Suppressor macrophage treated with lipopolysaccharide for 4 hours (primary cell): ENCODE results near the gene CDC25B.
"Not testable (repeated sequence)": the region's sequence is repeated elsewhere in the genome, so short reads cannot be mapped to it uniquely, and the experiment has no call there.

Source experiments
- DNase-seq: peaks from one replicate; pipeline ENCODE4 v3.0.0-alpha.2; 2020

CDC25B gene

DNA sequence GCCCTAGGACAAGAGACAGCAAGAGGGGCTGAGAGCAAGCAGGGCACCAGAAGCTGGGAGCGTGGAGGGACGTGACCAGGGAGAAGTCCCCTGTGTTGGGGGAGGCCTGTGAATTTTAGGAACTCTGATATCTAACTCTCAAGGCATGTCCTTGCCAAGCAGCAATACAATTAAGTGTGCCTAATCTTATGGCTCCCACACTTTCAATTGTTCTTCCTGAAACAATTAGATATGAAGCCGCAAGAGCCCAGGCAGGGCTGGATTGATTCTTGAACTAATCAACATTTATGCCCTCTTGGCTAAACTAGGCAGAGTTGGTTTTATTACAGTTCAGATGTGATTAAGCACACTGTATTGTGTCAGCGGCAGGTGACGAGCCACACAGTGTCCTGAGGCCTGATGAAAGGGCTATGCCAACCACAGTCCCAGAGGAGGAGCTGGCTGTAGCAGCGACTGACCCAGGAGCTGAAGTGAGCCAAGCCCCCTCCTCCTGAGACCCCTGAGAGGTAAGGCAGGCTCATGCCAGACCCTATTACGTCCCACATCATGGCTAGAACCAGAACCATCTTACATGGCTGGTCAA, 46.3 kb downstream of the CDC25B start:
- no peak for DNase-seq

DNA sequence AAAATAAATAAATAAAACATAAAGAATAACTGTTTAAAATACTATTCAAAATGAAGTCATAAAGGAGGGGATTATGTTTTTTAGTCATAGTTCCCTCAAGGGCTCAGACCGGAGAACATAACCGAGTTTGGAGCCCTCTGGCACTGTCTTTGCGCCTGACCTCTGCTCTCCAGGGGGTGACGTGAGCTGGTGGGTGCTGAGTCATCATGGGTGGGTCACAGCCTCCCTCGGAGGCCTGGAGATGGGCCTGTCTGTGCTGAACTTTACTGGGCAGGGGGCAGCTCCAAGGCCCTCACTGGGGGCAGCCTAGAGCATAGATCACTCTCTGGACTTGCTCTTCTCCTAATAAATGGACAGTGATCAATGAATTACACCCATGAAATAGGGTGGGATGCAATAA, 47.4 kb downstream of the CDC25B start:
- DNase-seq, result peak; percentile 60

DNA sequence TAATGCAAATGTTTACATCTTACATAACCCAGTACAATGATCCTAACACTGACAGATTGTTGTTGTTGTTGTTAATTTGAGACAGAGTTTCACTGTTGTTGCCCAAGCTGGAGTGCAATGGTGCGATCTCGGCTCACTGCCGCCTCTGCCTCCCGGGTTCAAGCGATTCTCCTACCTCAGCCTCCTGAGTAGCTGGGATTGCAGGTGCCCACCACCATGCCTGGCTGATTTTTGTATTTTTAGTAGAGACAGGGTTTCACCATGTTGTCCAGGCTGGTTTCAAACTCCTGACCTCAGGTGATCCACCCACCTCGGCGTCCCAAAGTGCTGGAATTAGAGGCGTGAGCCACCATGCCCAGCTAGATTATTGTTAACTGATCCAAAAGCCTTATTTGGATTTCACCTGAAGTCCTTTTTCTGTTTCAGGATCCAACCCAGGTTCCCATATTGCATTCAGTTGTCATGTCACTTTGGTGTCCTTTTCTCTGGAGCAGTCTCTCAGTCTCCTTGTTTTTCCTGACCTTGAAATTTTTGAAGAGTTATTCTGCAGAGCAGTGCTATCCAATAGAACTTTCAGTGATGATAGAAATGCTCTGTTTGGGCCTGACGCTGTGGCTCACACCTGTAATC, 48.0 kb downstream of the CDC25B start:
- DNase-seq, result not testable (repeated sequence)

DNA sequence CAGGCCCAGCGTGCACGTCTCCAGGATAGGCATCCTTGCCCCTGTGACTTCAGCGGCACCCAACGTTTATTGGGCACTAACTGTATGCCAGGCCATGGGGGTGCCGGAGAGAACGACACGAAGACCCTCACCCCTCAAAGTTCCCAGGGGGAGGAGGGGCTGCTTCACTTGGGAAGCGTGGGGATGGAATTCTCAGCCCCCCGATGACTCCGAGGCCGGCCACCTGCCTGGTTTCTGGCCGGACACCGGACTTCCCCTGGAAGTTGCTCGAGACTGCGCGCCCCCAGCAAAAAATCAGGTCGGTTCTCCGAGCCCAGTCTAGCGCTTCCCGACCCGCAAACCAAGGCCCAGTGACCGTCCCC, 50.2 kb downstream of the CDC25B start:
- no peak for DNase-seq

DNA sequence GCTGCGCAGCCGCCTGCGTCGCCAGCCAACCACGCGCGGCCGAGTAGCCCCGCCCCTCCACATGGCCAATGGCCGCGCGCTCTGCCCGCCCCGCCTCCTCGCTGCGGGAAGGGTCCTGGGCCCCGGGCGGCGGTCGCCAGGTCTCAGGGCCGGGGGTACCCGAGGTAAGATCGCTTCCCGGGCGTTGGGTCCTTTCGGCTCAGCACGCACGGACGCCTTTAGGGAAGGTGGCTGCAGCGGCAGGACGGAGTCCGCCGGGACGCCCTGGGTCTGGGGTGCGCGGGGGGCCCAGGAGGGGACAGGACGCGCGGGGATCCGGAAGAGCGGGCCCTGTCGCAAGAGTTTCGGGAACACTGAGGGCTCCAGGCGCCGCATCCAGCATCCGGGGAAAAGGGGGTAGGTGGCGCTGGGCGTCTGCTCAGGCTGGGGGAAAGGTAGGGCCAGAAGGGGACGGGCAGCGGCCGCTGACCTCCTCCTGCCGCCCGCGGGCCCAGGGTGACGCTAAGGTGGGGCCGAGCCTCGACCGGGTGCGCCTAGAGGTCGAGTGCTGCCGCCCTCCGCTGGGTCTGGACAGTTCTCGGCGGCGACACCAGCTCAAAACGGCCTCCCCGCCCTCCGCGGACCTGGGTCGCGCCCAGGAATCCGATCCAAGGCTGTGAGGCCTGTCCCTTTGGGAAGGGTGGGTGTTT, 50.8 kb downstream of the CDC25B start, which contains the start of gene MAVS:
Gene MAVS (plus strand): TSS at position 95 of the 689 bp plus-strand sequence. CDS start 7,791 bp downstream, outside the sequence.
- DNase-seq, result peak; percentile 93

DNA sequence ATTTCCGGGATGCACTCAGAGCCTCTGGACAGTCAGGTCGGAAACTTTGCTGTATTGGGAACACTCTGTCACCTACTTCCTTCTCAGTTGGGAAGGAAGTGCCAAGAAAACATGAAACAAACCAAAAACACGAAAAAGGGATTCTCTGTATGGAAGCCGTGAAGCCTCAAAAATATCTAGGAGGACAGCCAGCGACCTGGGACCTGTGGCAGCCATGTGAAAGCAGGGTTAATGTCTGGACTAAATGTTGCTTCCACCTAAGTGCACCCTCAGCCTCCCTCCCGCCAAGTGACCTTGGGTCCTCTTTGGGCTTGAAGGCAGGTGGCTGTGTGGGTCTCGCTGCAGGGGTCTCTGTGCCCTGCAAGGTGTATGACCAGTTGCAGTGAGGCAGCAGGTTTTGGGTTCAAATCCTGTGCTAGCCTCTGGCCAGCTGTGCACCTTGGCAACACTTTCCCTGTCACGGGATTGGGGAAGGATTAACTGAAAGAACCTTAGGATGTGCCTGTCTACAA, 51.4 kb downstream of the CDC25B start:
- DNase-seq, result no peak

DNA sequence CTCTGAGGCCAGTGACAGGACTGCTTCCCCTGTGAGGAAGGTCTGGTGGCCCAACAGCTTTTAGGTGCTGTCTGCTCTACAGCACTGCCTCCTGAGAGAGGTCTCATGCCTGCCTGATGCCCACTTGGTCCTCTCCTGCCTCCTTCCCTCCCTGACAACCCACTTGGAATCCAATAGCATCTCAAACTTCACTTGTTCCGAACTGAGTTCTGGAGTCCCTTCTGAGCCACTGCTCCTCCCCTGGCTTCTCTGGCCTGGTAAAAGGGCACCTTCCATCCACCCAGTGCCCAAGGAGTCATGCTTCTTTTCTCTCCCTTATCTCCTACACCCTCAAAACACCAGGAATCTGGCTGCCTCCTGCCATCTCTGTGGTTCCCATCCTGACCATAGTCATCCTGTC, 52.5 kb downstream of the CDC25B start:
- DNase-seq, result no peak

DNA sequence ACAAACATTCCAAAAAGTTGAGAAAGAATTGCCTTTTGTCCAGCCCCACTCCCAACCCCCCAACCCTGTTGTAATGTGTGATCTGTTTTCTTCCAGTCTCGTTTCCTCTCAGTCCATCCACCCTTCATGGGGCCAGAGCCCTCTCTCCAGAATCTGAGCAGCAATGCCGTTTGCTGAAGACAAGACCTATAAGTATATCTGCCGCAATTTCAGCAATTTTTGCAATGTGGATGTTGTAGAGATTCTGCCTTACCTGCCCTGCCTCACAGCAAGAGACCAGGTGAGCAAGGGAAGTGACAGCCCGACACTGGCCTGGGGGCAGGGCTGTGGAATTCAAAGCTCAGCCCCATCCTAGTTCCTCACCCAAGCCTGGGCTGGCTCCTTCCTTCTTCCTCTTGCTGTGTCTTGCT, 58.4 kb downstream of the CDC25B start:
- peak; percentile 8 for DNase-seq
